Measurements from ENCODE around the gene CD300A.
"Not testable (repeated sequence)": the region's sequence is repeated elsewhere in the genome, so short reads cannot be mapped to it uniquely, and the experiment has no call there.

The CD300A gene

DNA sequence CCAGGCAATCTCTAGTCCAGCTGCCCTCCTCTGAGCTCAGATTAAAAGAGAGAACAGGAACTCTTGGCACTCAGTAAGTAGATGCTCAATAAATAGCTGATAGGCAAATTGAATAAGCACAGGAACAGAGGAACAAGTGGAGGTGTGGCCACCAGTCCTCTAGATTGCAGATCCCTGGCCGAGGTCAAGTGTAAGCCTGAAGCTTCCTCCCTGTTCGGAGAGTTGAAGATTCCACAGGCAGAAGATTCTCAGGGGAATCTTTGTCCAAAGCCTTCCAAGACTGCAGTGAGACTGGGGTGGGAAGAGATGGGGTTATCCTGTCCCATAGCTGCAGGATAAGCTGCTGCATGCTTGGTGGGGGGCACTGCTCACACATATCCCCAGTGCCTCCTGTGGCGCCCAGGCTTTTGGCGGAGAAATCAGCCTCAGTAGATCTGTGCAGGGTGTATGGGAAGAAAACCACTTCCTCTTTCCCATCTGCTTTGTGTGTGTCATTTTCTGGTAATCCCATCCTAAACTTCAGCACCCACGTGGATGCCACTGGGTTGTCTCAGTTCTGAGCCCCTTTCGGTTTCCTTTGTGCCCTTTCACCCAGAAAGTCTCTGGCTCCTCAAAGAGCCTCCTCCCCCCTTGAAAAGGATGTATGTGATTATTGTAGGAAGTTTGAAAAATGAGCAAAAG, 12.1 kb downstream of the CD300A start:
- no peak for DNase-seq (ENCODE audit: low read depth)
- H3K4me3 ChIP-seq (ENCODE audit: low read depth, low read length): no peak overlapping the region
- TF ChIP-seq, protein P1, sequence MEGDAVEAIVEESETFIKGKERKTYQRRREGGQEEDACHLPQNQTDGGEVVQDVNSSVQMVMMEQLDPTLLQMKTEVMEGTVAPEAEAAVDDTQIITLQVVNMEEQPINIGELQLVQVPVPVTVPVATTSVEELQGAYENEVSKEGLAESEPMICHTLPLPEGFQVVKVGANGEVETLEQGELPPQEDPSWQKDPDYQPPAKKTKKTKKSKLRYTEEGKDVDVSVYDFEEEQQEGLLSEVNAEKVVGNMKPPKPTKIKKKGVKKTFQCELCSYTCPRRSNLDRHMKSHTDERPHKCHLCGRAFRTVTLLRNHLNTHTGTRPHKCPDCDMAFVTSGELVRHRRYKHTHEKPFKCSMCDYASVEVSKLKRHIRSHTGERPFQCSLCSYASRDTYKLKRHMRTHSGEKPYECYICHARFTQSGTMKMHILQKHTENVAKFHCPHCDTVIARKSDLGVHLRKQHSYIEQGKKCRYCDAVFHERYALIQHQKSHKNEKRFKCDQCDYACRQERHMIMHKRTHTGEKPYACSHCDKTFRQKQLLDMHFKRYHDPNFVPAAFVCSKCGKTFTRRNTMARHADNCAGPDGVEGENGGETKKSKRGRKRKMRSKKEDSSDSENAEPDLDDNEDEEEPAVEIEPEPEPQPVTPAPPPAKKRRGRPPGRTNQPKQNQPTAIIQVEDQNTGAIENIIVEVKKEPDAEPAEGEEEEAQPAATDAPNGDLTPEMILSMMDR (IDR thresholded peaks at IDR 0.05; ENCODE audit: control insufficient read depth, extremely low read depth, insufficient read depth): no peak

DNA sequence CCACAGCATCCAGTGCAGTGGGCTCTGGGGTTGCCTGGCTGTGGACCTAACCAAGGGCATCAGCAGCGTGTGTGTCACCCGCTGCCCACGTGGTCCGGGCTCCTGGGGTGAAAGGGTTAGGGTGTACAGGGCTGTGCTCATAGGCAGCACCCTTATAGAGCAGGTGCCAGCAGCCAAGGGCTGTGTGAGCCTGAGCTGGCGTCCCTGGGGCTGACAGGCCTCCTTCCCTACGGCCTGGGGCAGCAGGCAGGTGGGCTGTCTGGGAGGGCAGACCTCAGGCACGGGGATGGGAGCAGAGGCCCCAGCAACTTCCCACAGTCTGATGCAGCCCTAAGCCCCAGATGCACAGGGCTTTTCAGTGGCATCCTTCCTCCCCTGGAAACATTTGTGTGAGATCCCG, 13.9 kb downstream of the CD300A start:
- DNase-seq (ENCODE audit: low read depth): no peak
- H3K4me3 ChIP-seq (ENCODE audit: low read depth, low read length): no peak overlapping the region
- TF ChIP-seq, protein P1 (IDR thresholded peaks at IDR 0.05; ENCODE audit: control insufficient read depth, extremely low read depth, insufficient read depth): no peak

DNA sequence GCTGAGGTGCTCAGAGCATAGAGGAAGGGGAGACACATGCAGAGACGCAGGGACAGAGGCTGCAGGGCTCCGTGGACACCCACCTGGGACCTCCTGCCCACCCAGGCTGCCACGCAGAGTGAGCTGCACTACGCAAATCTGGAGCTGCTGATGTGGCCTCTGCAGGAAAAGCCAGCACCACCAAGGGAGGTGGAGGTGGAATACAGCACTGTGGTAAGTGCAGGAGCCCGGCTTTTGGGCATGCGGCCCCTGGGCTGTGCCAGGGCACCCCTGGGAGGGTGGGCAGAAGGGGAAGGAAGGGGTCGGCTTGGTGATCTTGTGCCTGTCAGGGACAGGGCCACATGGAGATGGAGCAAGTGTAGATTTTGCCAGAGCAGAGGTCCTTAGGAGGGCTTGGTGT, 15.2 kb downstream of the CD300A start:
- no peak overlapping the region for H3K4me3 ChIP-seq (ENCODE audit: low read depth, low read length)
- no peak for DNase-seq (ENCODE audit: low read depth)
- TF ChIP-seq, protein P1 (IDR thresholded peaks at IDR 0.05; ENCODE audit: control insufficient read depth, extremely low read depth, insufficient read depth): no peak

DNA sequence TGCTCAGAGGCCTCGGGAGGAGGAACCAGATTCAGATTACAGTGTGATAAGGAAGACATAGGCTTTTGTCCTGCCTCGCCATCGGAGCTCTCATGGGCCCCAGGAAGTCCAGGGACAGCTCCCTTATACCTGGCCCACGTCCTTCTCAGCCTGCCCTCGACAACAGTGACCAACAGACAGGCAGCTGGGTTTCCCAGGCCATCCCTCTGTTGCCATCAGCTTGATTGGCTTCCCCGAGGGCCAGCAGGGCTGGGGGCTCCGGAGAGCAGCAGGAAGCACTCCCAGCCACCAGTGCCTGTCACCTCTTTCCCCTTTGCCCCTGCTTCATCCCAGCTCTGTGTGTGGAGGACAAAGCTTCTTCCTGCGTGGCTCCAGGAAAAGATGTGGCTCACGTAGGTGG, 17.6 kb downstream of the CD300A start:
- TF ChIP-seq, protein P1 (IDR thresholded peaks at IDR 0.05; ENCODE audit: control insufficient read depth, extremely low read depth, insufficient read depth): no peak
- no peak for DNase-seq (ENCODE audit: low read depth)
- H3K4me3 ChIP-seq (ENCODE audit: low read depth, low read length): no peak overlapping the region

DNA sequence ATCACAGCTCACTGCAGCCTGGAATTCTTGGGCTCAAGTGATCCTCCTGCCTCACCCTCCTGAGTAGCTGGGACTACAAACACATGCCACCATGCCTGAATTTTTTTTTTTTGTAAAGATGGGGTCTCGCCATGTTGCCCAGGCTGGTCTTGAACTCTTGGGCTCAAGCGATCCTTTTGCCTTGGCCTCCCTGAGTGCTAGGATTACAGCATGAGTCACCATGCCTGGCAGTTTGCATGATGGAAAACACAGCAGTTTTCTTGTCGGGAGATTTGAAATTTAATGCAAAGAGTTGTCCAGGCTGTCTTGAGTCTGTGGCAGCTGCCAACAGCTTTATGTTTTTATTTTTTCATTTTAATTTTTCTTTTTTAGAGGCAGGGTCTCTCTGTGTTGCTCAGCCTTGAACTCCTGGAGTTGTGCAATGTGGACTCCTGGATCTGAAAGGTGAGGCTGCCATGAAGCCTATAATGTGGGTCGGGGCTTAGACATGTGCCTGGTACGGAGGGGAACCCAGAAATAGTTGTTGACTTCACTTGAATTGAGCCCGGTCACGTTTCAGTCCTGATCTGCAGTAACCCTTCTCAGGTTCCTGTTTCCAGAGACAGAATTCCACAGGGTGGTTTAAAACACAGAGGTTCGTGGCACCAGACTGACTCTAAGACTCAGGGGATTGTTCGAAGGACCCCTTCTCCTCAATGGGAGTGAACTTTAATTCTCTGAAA, 18.7 kb downstream of the CD300A start:
- H3K4me3 ChIP-seq (ENCODE audit: low read depth, low read length): no peak overlapping the region
- TF ChIP-seq, protein P1 (IDR thresholded peaks at IDR 0.05; ENCODE audit: control insufficient read depth, extremely low read depth, insufficient read depth): no peak
- no peak for DNase-seq (ENCODE audit: low read depth)

DNA sequence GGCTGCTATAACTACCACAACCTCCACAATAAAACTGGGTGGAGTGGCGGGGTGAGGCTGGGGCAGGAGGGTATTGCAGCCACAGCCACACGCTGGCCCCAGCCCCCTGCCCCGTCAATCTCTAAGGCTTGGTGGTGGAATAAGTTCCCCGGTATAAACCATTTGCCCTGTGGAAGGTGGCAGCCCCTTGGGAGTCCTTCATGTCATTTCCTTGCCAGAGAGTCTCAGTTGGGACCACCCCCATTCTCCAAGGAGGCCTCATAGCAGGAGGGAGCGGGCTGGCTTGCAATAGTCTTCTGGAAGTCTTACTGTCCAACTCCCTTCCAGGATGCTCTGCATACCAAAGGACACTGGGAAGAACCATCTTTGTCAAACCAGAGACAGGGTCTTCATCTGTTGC, 19.4 kb downstream of the CD300A start:
- no peak for DNase-seq (ENCODE audit: low read depth)
- TF ChIP-seq, protein P1 (IDR thresholded peaks at IDR 0.05; ENCODE audit: control insufficient read depth, extremely low read depth, insufficient read depth): no peak
- no peak overlapping the region for H3K4me3 ChIP-seq (ENCODE audit: low read depth, low read length)

DNA sequence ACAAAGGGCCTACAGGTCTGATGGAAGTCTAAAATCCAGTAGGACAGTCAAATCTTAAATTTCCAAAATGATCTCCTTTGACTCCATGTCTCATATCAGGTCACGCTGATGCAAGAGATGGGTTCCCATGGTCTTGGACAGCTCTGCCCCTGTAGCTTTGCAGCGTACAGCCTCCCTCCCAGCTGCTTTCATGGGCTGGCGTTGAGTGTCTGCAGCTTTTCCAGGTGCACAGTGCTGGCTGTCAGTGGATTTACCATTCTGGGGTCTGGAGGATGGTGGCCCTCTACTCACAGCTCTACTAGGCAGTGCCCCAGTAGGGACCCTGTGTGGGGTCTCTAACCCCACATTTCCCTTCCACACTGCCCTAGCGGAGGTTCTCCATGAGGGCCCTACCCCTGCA, 21.8 kb downstream of the CD300A start:
- not testable (repeated sequence) for H3K4me3 ChIP-seq (ENCODE audit: low read depth, low read length); DNase-seq (ENCODE audit: low read depth)
